Testis (tissue), 2 donors: ENCODE results near the gene PXK.

ENCODE experiments used
- POLR2A ChIP-seq: fragments of 450-650 bp; IDR thresholded peaks from one replicate; pipeline ENCODE4 v1.6.1; 2017; ENCODE audit warnings: antibody characterized with exemption, mild to moderate bottlenecking, moderate library complexity
- TF ChIP-seq, protein P1 (sequence below), 3 experiments: fragments of 450-650 bp in 2 of 3; fragments of 200-600 bp in 1 of 3; sonication (generic) in 1 of 3; IDR thresholded peaks; one replicate each; pipeline ENCODE4 v1.5.1; 2016 to 2019; ENCODE audit warnings: antibody characterized with exemption in 3 of 3, mild to moderate bottlenecking in 2 of 3, moderate library complexity in 1 of 3

DNA sequence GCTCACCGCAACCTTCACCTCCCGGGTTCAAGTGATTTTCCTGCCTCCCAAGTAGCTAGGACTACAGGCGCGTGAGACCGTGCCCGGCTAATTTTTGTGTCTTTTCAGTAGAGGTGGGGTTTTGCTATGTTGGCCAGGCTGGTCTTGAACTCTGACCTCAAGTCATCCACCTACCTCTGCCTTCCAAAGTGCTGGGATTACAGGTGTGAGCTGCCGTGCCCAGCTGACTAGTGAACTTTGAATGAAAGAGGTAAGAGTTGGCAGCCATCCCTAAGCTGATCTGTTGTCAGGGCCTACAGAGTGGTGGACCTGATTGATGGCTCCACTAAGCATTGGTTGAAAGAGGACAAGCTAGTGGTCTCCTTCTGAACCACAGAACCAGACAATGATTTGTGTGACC lies 15.3 kb downstream of the PXK start:
- TF ChIP-seq POLR2A: no peak
- TF ChIP-seq, protein P1, sequence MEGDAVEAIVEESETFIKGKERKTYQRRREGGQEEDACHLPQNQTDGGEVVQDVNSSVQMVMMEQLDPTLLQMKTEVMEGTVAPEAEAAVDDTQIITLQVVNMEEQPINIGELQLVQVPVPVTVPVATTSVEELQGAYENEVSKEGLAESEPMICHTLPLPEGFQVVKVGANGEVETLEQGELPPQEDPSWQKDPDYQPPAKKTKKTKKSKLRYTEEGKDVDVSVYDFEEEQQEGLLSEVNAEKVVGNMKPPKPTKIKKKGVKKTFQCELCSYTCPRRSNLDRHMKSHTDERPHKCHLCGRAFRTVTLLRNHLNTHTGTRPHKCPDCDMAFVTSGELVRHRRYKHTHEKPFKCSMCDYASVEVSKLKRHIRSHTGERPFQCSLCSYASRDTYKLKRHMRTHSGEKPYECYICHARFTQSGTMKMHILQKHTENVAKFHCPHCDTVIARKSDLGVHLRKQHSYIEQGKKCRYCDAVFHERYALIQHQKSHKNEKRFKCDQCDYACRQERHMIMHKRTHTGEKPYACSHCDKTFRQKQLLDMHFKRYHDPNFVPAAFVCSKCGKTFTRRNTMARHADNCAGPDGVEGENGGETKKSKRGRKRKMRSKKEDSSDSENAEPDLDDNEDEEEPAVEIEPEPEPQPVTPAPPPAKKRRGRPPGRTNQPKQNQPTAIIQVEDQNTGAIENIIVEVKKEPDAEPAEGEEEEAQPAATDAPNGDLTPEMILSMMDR (IDR thresholded peaks at IDR 0.05): no peak
